Activated CD4-positive, alpha-beta memory T cell treated with anti-CD3 and anti-CD28 coated beads for 36 hours (primary cell): ENCODE data around the gene MARK4. TPM values are rescaled to one million over a fixed set of nuclear protein-coding genes. Genes with fewer than 3 reads are reported as not detected.
"Not testable (repeated sequence)": the region's sequence is repeated elsewhere in the genome, so short reads cannot be mapped to it uniquely, and the experiment has no call there.

Source experiments
- CTCF ChIA-PET: fragments of 350-600 bp; sonication (Branson Sonifier 250); formaldehyde crosslinking; loops from one replicate; lab custom pipeline; 2021; ENCODE audit warnings: antibody characterized with exemption, inconsistent platforms; lab: Charles Lee
- POLR2A ChIA-PET: fragments of 350-600 bp; sonication (Branson Sonifier 250); formaldehyde crosslinking; loops from one replicate; lab custom pipeline; 2021; ENCODE audit warnings: antibody characterized with exemption; lab: Charles Lee
- DNase-seq: peaks from one replicate; pipeline ENCODE4 v3.0.0-alpha.2; 2020
- H3K27ac Mint-ChIP-seq: one replicate; pipeline ENCODE4 v1.8.0; 2021; ENCODE audit warnings: mixed read lengths
- H3K27me3 Mint-ChIP-seq: one replicate; pipeline ENCODE4 v1.8.0; 2021; ENCODE audit warnings: mixed read lengths
- H3K36me3 Mint-ChIP-seq: one replicate; pipeline ENCODE4 v1.8.0; 2021; ENCODE audit warnings: mixed read lengths
- H3K4me1 Mint-ChIP-seq: one replicate; pipeline ENCODE4 v1.8.0; 2021; ENCODE audit warnings: low read depth, mixed read lengths
- H3K4me3 Mint-ChIP-seq: one replicate; pipeline ENCODE4 v1.8.0; 2021; ENCODE audit warnings: mild to moderate bottlenecking, mixed read lengths
- H3K9me3 Mint-ChIP-seq: one replicate; pipeline ENCODE4 v1.8.0; 2021; ENCODE audit warnings: mixed read lengths
- intact Hi-C: fragments of 100-400 bp; cut with micrococcal nuclease; formaldehyde crosslinking; loops from one replicate; pipeline ENCODE4 v1.15.1; 2023
- total RNA-seq, 2 experiments: library from RNA; stranded (reverse); gene quantifications; one replicate each; pipeline ENCODE4 v1.2.3, GENCODE V29; 2021

The MARK4 gene
- total RNA-seq, 2 experiments from 2014 or later, result 20.3 to 21.6 TPM

GRCh38 chr19:45302416-45302815, 51.3 kb downstream of the MARK4 start:
- CTCF ChIA-PET, result no interaction called here

GRCh38 chr19:45303269-45304060, 52.4 kb downstream of the MARK4 start:
- POLR2A ChIA-PET, result no interaction called here
- DNase-seq, result no peak
- no peaks in the 10 kb centered on the region for H3K27me3 Mint-ChIP-seq
- CTCF ChIA-PET, result no interaction called here
- H3K27ac Mint-ChIP-seq, result no peak overlapping the region
- no peaks in the 10 kb centered on the region for H3K9me3 Mint-ChIP-seq
- no peaks in the 10 kb centered on the region for H3K4me1 Mint-ChIP-seq
- peaks cover 6% of the 10 kb centered on the region for H3K36me3 Mint-ChIP-seq
- H3K4me3 Mint-ChIP-seq, result no peak overlapping the region
- intact Hi-C loops, result no loop called here

More at GRCh38 chr19:45302416-45302815, 51.3 kb downstream of the MARK4 start:
- Mint-ChIP-seq H3K4me3 (no peak overlapping the region), H3K9me3 (no peaks in the 10 kb centered on the region), H3K27me3 (no peaks in the 10 kb centered on the region), H3K36me3 (peaks cover 6% of the 10 kb centered on the region), H3K27ac (no peak overlapping the region), H3K4me1 (no peaks in the 10 kb centered on the region)
- POLR2A ChIA-PET, result no interaction called here
- intact Hi-C loops, result no loop called here
- DNase-seq, result no peak

GRCh38 chr19:45304141-45304926, 53.3 kb downstream of the MARK4 start:
- POLR2A ChIA-PET, result no interaction called here
- CTCF ChIA-PET, result no interaction called here
- intact Hi-C loops, result no loop called here
- Mint-ChIP-seq H3K4me1 (no peaks in the 10 kb centered on the region), H3K4me3 (no peak overlapping the region), H3K27ac (no peak overlapping the region), H3K9me3 (no peaks in the 10 kb centered on the region), H3K36me3 (peaks cover 6% of the 10 kb centered on the region), H3K27me3 (no peaks in the 10 kb centered on the region)
- no peak for DNase-seq

- no peak for DNase-seq
- H3K27ac Mint-ChIP-seq, result no peak overlapping the region
- ChIA-PET CTCF (no interaction called here), POLR2A (no interaction called here)
- no peaks in the 10 kb centered on the region for H3K9me3 Mint-ChIP-seq
- H3K36me3 Mint-ChIP-seq, result peaks cover 2% of the 10 kb centered on the region
- H3K4me1 Mint-ChIP-seq, result no peaks in the 10 kb centered on the region
- H3K27me3 Mint-ChIP-seq, result no peaks in the 10 kb centered on the region
- no peak overlapping the region for H3K4me3 Mint-ChIP-seq
- intact Hi-C loops, result no loop called here
These were observed 53.9 kb downstream of the MARK4 start for GRCh38 chr19:45305007-45305406.

GRCh38 chr19:45305421-45305820, 54.4 kb downstream of the MARK4 start:
- no peak for DNase-seq
- Mint-ChIP-seq H3K4me1 (no peaks in the 10 kb centered on the region), H3K9me3 (no peaks in the 10 kb centered on the region), H3K27me3 (no peaks in the 10 kb centered on the region), H3K4me3 (no peak overlapping the region), H3K36me3 (no peaks in the 10 kb centered on the region), H3K27ac (no peak overlapping the region)
- ChIA-PET CTCF (interaction anchor here (1.4 kb wide), 1 partner anchor 34 kb away, joined by 5 read pairs; no protein-coding TSS in a partner anchor), POLR2A (no interaction called here)
- intact Hi-C loops, result no loop called here

- no peak for DNase-seq
- intact Hi-C loops, result no loop called here
- no peaks in the 10 kb centered on the region for H3K36me3 Mint-ChIP-seq
- no peaks in the 10 kb centered on the region for H3K4me1 Mint-ChIP-seq
- ChIA-PET CTCF (interaction anchor here (1.4 kb wide), 1 partner anchor 33 kb away, joined by 5 read pairs; no protein-coding TSS in a partner anchor), POLR2A (no interaction called here)
- H3K4me3 Mint-ChIP-seq, result no peak overlapping the region
- no peak overlapping the region for H3K27ac Mint-ChIP-seq
- no peaks in the 10 kb centered on the region for H3K9me3 Mint-ChIP-seq
- H3K27me3 Mint-ChIP-seq, result no peaks in the 10 kb centered on the region
These were observed 55.0 kb downstream of the MARK4 start for GRCh38 chr19:45306040-45306439.

GRCh38 chr19:45306518-45307027, 55.5 kb downstream of the MARK4 start:
- no peak for DNase-seq
- no peak overlapping the region for H3K27ac Mint-ChIP-seq
- no peak overlapping the region for H3K4me3 Mint-ChIP-seq
- ChIA-PET CTCF (interaction anchor here (1.4 kb wide), 1 partner anchor 32 kb away, joined by 5 read pairs; no protein-coding TSS in a partner anchor), POLR2A (no interaction called here)
- no peaks in the 10 kb centered on the region for H3K36me3 Mint-ChIP-seq
- H3K4me1 Mint-ChIP-seq, result no peaks in the 10 kb centered on the region
- H3K9me3 Mint-ChIP-seq, result no peaks in the 10 kb centered on the region
- no peaks in the 10 kb centered on the region for H3K27me3 Mint-ChIP-seq
- intact Hi-C loops, result no loop called here

GRCh38 chr19:45307361-45307760, 56.3 kb downstream of the MARK4 start:
- intact Hi-C loops, result no loop called here
- CTCF ChIA-PET, result no interaction called here
- no peak for DNase-seq
- no peaks in the 10 kb centered on the region for H3K36me3 Mint-ChIP-seq
- peaks cover 3% of the 10 kb centered on the region for H3K27me3 Mint-ChIP-seq
- H3K27ac Mint-ChIP-seq, result no peak overlapping the region
- no peaks in the 10 kb centered on the region for H3K9me3 Mint-ChIP-seq
- no peak overlapping the region for H3K4me3 Mint-ChIP-seq
- POLR2A ChIA-PET, result no interaction called here
- no peaks in the 10 kb centered on the region for H3K4me1 Mint-ChIP-seq

GRCh38 chr19:45309322-45309721, 58.3 kb downstream of the MARK4 start:
- H3K4me3 Mint-ChIP-seq, H3K4me1 Mint-ChIP-seq, H3K27me3 Mint-ChIP-seq, intact Hi-C loops, POLR2A ChIA-PET, DNase-seq, H3K36me3 Mint-ChIP-seq, H3K27ac Mint-ChIP-seq, CTCF ChIA-PET, H3K9me3 Mint-ChIP-seq: not testable (repeated sequence)

- no peak for DNase-seq
- no peaks in the 10 kb centered on the region for H3K4me1 Mint-ChIP-seq
- no peaks in the 10 kb centered on the region for H3K9me3 Mint-ChIP-seq
- intact Hi-C loops, result no loop called here
- ChIA-PET CTCF (no interaction called here), POLR2A (no interaction called here)
- no peaks in the 10 kb centered on the region for H3K36me3 Mint-ChIP-seq
- H3K4me3 Mint-ChIP-seq, result no peak overlapping the region
- H3K27me3 Mint-ChIP-seq, result peaks cover 9% of the 10 kb centered on the region
- H3K27ac Mint-ChIP-seq, result no peak overlapping the region
These were observed 60.5 kb downstream of the MARK4 start for GRCh38 chr19:45311621-45312020.

GRCh38 chr19:45312285-45312684, 61.2 kb downstream of the MARK4 start:
- H3K4me3 Mint-ChIP-seq, DNase-seq, H3K27ac Mint-ChIP-seq, H3K4me1 Mint-ChIP-seq, H3K36me3 Mint-ChIP-seq, H3K9me3 Mint-ChIP-seq, CTCF ChIA-PET, intact Hi-C loops, POLR2A ChIA-PET, H3K27me3 Mint-ChIP-seq: not testable (repeated sequence)

- Mint-ChIP-seq H3K36me3 (no peaks in the 10 kb centered on the region), H3K27ac (no peak overlapping the region), H3K9me3 (no peaks in the 10 kb centered on the region), H3K27me3 (peaks cover 21% of the 10 kb centered on the region), H3K4me3 (no peak overlapping the region), H3K4me1 (no peaks in the 10 kb centered on the region)
- CTCF ChIA-PET, result no interaction called here
- DNase-seq, result no peak
- POLR2A ChIA-PET, result no interaction called here
- intact Hi-C loops, result no loop called here
These were observed 63.7 kb downstream of the MARK4 start for GRCh38 chr19:45314708-45315245.
